GM12801 (cell line): ENCODE data around the gene RAD51B.

Source experiments
- CTCF ChIP-seq: IDR thresholded peaks from one replicate; pipeline ENCODE4 v1.5.1; 2011; ENCODE audit warnings: control low read depth; ENCODE audit not compliant: insufficient read length; ENCODE audit errors: extremely low read depth

The RAD51B gene

DNA sequence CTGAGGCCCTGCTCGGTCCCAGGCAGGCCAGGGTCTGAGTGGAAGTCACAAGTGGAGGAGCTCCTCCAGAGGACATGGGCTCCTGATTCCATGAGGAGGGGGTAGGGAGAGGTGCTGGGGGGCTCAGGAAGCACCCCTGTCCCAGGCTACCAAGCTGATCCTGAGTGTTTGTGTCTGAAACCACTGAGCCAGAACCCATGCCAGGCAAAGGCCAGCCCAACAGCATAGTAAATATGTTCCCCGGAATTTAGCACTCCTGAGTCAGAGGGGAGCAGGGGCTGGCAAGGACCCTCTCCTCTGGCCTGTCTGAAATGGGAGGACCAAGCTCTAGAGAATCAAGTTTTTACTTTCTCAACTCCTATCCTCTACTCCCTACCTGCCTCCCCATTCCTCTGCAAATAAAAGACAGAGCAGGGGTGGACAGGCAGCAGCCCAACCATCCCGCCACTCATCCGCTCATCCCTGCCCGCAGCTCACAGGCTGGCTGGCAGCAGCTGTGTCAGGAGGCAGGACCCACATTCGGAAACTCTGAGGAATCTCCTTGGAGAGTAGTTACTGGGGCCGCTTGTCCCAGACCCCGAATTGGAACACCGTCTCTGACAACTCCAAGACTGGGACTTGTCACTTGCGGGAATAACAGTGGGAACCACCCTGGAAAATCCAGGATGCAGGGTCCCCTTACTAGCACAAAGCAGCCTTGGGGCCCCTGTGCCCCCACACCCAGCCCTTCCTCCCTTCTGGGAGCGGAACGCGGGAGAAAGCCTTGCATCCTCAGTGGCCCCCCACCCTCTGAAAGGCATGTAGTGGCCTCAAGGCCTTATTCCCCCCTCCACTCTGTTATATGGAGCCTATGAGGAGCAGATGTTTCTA, 870.7 kb downstream of the RAD51B start:
- no peak for TF ChIP-seq CTCF

GRCh38 chr14:68691031-68691791, 871.6 kb downstream of the RAD51B start:
- no peak for TF ChIP-seq CTCF

GRCh38 chr14:68691792-68692118, 872.2 kb downstream of the RAD51B start:
- no peak for TF ChIP-seq CTCF

GRCh38 chr14:68692216-68692615, 872.6 kb downstream of the RAD51B start:
- TF ChIP-seq CTCF = no peak

- TF ChIP-seq CTCF = no peak
Measured at GRCh38 chr14:68692916-68693771, 873.6 kb downstream of the RAD51B start.

DNA sequence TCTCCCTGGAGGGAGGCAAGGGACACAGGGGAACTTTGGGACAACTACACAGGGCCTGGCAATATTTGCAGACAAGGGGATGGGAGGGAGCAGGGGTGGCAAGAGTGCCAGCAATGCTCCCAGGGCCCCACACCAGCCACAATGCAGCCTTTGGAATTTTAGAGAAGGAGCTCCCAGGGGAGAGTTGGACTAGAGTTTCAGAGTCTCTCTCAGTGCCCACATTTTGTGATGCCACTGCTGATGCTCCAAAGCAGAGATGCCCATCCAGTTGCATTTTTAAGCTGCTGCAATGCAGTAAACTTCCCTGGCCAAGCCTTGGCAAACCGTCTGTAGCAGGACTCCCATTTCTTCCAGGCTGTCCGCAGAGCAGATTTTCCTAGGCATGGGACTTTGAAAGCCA, 874.3 kb downstream of the RAD51B start:
- TF ChIP-seq CTCF = no peak
